Erythroblast (primary cell): ENCODE measurements around the gene GRIP2.

Experiments used
- DNase-seq, 2 experiments: peaks; one replicate each; lab custom pipeline; 2025; lab: John Stamatoyannopoulos, UW
- GATA1 ChIP-seq: IDR thresholded peaks from 2 replicates; pipeline ENCODE4 v1.6.1; 2011; ENCODE audit warnings: low read depth, mild to moderate bottlenecking, control low read depth, low read length, moderate library complexity
- POLR2A ChIP-seq: IDR thresholded peaks from 2 replicates; pipeline ENCODE4 v1.6.1; 2011; ENCODE audit warnings: mild to moderate bottlenecking, low read length

GRIP2 gene

GRCh38 chr3:14569474-14570000 lies 29.4 kb upstream of the GRIP2 start:
- TF ChIP-seq GATA1 = no peak
- TF ChIP-seq POLR2A = no peak
- no peak for DNase-seq

GRCh38 chr3:14568269-14568668 lies 28.1 kb upstream of the GRIP2 start:
- no peak for DNase-seq
- no peak for TF ChIP-seq GATA1
- TF ChIP-seq POLR2A = no peak

- DNase-seq = no peak
Measured at GRCh38 chr3:14566812-14567211, 26.7 kb upstream of the GRIP2 start.

GRCh38 chr3:14565868-14566588 lies 25.9 kb upstream of the GRIP2 start:
- TF ChIP-seq GATA1 (no peak), POLR2A (no peak)
- no peak for DNase-seq

More at GRCh38 chr3:14566812-14567211, 26.7 kb upstream of the GRIP2 start:
- TF ChIP-seq GATA1 (no peak), POLR2A (no peak)

- no peak for DNase-seq
- TF ChIP-seq GATA1 (no peak), POLR2A (no peak)
Measured at GRCh38 chr3:14564741-14565140, 24.6 kb upstream of the GRIP2 start.

- DNase-seq = no peak
- no peak for TF ChIP-seq POLR2A
- TF ChIP-seq GATA1 = no peak
Measured at GRCh38 chr3:14563946-14564539, 23.9 kb upstream of the GRIP2 start.

- TF ChIP-seq POLR2A = no peak
- TF ChIP-seq GATA1 = no peak
- no peak for DNase-seq
Measured at GRCh38 chr3:14562121-14562890, 22.2 kb upstream of the GRIP2 start.

- TF ChIP-seq GATA1 (no peak), POLR2A (no peak)
Measured at GRCh38 chr3:14561051-14561960, 21.2 kb upstream of the GRIP2 start.

GRCh38 chr3:14560110-14560509 lies 20.0 kb upstream of the GRIP2 start:
- DNase-seq = no peak
- TF ChIP-seq GATA1 (no peak), POLR2A (no peak)

More at GRCh38 chr3:14561051-14561960, 21.2 kb upstream of the GRIP2 start:
- DNase-seq = no peak

GRCh38 chr3:14558029-14558428 lies 17.9 kb upstream of the GRIP2 start:
- TF ChIP-seq GATA1 (no peak), POLR2A (no peak)
- DNase-seq = no peak

GRCh38 chr3:14555835-14556234 lies 15.7 kb upstream of the GRIP2 start:
- TF ChIP-seq GATA1 (no peak), POLR2A (no peak)
- no peak for DNase-seq

- no peak for TF ChIP-seq POLR2A
- no peak for TF ChIP-seq GATA1
- no peak for DNase-seq
Measured at GRCh38 chr3:14554715-14555114, 14.6 kb upstream of the GRIP2 start.

GRCh38 chr3:14553871-14554270 lies 13.7 kb upstream of the GRIP2 start:
- DNase-seq = no peak
- no peak for TF ChIP-seq GATA1
- no peak for TF ChIP-seq POLR2A

- DNase-seq = no peak
- TF ChIP-seq GATA1 (no peak), POLR2A (no peak)
Measured at GRCh38 chr3:14552717-14553116, 12.6 kb upstream of the GRIP2 start.
